ENCODE data around the gene ZNF385B.

- no peak for TF ChIP-seq POLR2AphosphoS5 (IDR thresholded peaks at IDR 0.05; ENCODE audit: low read depth)
- TF ChIP-seq, protein P1, sequence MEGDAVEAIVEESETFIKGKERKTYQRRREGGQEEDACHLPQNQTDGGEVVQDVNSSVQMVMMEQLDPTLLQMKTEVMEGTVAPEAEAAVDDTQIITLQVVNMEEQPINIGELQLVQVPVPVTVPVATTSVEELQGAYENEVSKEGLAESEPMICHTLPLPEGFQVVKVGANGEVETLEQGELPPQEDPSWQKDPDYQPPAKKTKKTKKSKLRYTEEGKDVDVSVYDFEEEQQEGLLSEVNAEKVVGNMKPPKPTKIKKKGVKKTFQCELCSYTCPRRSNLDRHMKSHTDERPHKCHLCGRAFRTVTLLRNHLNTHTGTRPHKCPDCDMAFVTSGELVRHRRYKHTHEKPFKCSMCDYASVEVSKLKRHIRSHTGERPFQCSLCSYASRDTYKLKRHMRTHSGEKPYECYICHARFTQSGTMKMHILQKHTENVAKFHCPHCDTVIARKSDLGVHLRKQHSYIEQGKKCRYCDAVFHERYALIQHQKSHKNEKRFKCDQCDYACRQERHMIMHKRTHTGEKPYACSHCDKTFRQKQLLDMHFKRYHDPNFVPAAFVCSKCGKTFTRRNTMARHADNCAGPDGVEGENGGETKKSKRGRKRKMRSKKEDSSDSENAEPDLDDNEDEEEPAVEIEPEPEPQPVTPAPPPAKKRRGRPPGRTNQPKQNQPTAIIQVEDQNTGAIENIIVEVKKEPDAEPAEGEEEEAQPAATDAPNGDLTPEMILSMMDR (IDR thresholded peaks at IDR 0.05; ENCODE audit: insufficient read depth, low read length): no peak
- no peak for TF ChIP-seq REST (IDR thresholded peaks at IDR 0.05; ENCODE audit: insufficient replicate concordance, low read depth)
- no peak for TF ChIP-seq SPI1 (IDR thresholded peaks at IDR 0.05; ENCODE audit: borderline replicate concordance, low read depth)
- no peak for TF ChIP-seq GABPA (IDR thresholded peaks at IDR 0.05; ENCODE audit: low read depth)
Measured at GRCh38 chr2:179578171-179578916, 283.1 kb downstream of the ZNF385B start.
